HG02981 (cell line): ENCODE measurements around the gene DOCK1.

Experiments
- ATAC-seq: cut with Tn5 transposase; IDR thresholded peaks from one replicate; pipeline ENCODE4 v1.9.1; 2021; ENCODE audit warnings: mild to moderate bottlenecking, moderate library complexity; ENCODE audit not compliant: unreplicated experiment

DOCK1 gene

GRCh38 chr10:127071126-127071525 lies 165.9 kb downstream of the DOCK1 start:
- no peak for ATAC-seq

- ATAC-seq: no peak
Observed at GRCh38 chr10:127073666-127074065, 168.4 kb downstream of the DOCK1 start.

- no peak for ATAC-seq
Observed at GRCh38 chr10:127079392-127079791, 174.2 kb downstream of the DOCK1 start.

GRCh38 chr10:127080317-127080716 lies 175.1 kb downstream of the DOCK1 start:
- no peak for ATAC-seq

DNA sequence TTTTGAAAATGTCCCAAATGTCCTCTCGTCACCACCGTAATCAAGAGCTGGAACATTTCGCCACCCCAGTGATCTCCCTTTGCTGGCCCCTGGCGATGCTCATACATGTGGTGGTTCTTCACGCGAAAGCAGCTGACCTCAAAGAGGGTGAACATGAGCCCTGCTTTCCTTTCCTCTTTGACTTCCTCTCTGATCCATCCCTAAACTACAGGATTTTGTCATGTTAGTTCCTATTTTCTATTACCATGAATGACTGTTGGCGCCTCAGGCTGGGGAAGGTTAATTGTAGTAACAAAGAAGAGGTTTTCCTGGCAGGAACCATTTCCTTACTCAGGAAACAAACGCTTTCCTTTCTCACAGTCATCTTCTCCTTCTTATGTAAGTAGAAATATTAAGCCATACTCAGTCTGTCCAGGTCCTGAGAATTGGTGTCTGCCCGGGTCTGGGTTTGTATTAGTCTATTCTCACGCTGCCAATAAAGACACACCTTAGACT lies 176.7 kb downstream of the DOCK1 start:
- ATAC-seq: no peak

- ATAC-seq: no peak
Observed at GRCh38 chr10:127082651-127083050, 177.4 kb downstream of the DOCK1 start.

- ATAC-seq: no peak
Observed at GRCh38 chr10:127085957-127086356, 180.7 kb downstream of the DOCK1 start.

DNA sequence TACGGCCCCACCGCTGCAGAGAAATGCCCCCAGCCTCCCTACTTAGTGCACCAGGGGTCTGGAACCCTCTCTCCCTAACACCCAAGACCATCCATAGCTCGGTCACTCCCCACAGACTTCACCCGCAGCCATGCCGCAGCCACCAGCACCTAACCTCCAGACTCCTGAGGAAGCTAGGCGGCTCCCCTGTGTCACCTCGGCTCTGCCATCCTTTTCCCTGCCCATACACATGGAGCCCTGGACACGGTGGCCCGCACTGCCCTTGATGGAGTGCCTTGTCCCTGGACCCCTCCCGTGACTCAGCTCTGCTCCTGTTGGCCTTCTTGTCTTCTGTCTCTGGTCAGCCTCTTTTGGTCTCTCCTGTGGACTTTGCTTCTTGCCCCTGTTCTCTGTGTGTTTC lies 183.7 kb downstream of the DOCK1 start:
- no peak for ATAC-seq

DNA sequence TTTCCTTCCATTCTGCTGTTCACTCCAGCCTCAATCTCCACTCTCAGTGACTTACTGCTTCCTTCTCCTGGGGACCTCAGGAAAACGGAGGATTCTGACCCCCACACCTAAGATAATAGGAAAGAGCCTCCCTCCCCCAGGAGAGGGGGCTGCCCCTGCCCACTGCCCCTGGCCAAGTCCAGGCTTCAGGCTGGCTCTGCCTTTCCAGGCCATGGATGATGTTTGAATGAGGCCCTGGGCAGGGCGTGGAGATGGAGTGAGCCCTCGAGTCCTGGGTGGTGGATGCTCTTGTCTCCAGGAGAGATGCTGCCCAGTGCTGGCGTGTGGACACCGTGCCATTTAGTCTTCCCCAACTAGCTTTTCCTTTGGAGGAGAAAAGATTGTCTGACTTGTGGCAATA lies 184.2 kb downstream of the DOCK1 start:
- ATAC-seq: no peak

DNA sequence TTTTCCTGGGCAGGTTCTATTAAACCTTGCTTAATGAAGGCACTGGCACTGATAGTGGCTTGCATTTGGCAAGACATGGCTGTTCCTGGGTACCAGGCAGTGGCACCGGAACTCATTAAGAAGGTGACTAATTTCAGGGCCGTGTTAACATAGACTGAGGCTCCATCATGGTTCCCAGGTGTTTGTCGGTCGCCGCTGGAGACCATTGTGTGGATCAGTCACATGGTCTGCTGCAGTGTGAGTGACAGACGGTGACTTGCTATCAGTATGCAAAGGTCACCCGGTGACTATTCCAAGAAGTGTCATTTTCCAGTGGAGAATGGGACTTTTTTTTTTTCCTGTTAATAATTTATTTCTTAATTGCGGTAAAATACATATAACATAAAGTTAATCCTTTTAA lies 184.9 kb downstream of the DOCK1 start:
- ATAC-seq: no peak

DNA sequence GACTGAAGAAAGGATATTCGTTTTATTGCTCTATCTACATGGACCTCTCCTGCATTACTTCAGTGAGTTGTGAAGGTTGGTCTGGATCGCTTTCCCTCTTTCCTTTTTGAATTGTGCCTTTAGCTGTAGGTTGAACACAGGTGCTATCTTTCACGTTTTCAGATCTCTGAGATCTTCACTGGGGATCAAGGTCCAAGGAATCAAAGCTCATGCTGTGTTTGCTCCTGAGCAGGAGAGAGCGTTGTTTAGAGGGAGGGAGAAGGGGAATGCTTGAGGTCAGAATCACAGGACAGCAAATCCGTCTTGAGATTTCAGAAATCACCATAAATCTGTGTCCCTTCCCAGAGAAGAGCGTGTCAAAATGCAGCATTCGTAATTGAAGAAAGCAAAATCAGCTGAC lies 186.1 kb downstream of the DOCK1 start:
- no peak for ATAC-seq

DNA sequence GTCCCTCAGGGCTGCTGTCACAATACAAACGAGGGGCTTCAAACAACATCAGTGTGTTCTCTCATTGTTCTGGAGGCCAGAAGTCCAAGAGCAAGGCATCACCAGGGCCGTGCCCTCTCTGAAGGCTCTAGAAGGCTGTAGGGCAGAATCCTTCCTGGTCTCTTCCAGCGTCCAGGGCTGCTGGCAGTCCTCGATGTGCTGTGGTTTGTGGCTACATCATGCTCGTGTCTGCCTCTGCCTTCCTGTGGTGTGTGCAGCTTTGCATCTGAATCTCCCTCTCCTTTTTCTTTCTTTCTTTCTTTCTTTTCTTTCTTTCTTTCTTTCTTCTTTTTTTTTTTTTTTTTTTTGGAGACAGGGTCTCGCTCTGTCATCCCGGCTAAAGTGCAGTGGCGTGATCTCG lies 187.7 kb downstream of the DOCK1 start:
- no peak for ATAC-seq

DNA sequence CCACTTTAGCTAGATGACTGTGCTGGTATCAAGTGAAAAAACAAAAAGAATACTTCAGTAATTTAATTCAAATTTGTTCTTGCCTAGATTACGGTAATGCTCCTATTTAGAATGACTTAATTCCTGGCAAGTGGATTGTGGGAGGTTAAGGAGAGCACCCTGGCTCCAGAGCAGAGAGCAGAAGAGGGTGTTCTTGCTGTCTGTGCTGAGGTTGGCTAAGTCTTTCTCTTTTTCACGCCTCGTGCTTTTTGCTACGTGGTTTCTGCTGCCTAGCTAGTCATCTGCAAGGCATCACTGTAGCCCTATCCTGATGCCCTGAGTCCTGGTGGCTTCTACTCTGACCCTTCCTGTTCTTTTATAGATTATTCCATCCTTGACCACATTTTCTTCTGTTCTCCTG lies 189.8 kb downstream of the DOCK1 start:
- ATAC-seq: no peak

GRCh38 chr10:127100983-127101615 lies 195.9 kb downstream of the DOCK1 start:
- ATAC-seq: no peak

DNA sequence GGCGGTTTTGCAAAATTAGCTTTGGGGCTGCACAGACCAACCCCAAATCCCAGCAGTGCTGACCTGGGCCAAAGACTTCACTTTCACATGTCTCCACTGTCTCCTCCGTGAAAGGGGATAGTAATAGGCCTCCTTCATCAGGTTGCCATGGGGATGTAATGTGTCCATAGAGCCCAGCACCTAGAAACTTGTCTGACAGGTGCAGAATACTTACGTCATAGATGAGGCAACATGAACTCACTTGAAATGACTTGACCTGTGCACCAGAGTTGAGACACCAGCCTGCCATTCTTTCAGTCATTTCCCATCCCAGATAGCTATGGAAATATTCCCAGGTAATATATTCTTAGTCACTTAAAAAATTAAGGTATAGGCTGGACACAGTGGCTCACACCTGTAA lies 196.9 kb downstream of the DOCK1 start:
- ATAC-seq: no peak

DNA sequence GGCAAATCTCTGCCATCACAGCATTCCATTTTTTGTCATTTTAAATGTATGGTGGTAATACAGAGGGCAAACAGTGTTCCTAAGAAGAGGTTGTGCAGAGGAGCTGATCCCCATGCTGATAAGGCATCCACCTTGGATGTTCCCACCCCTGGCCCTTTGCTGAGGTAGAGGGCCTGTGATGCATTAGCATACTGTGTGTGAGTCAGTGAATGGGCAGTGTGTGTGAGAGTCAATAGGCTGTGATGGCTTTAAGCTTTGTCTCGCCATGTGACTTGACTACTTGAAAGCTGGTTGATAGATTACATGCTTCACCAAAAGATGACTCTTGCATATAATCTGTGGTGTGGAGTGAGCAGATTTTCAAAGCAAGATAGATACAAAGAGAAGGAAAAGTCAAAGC lies 209.9 kb downstream of the DOCK1 start:
- ATAC-seq: no peak

- ATAC-seq: no peak
Observed at GRCh38 chr10:127117125-127117524, 211.9 kb downstream of the DOCK1 start.

DNA sequence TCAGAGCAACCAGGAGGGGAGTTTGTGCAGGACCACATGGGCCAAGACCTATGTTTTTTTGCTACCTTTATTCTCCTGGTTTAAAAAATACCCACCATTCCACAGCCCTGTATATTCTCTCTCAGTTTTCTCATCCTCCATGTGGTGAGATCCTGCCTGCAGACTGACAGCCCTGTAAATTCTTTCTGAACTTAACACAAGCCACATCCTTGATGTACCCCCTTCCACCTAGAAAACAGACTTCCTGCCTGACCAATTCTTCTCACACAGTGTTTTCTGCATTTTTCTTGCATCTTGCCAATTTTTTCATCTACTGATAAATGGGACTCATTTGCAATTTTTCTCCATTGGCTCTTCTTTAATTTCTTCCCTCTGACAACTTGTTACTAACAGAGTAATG lies 212.8 kb downstream of the DOCK1 start:
- ATAC-seq: no peak

DNA sequence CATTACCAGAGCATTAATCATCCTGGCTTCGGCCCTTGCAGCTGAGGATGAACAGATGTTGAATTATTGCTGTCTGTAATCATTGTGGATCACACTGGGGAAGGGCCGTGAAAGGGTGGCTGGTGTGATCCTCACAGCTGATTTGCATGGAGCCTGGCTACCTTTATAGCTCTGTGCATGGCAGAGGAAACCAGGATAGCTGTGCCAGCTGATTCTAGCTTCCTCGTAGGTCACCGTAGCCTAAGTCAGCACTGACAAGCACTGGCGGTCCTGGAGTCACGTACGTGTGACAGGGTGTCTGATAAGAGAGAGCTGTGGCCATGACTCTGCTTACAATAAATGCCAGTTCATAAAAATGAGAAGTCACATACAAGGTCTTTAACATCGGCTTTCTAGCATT lies 214.7 kb downstream of the DOCK1 start:
- no peak for ATAC-seq

- no peak for ATAC-seq
Observed at GRCh38 chr10:127122831-127123230, 217.6 kb downstream of the DOCK1 start.

GRCh38 chr10:127123626-127124025 lies 218.4 kb downstream of the DOCK1 start:
- no peak for ATAC-seq

DNA sequence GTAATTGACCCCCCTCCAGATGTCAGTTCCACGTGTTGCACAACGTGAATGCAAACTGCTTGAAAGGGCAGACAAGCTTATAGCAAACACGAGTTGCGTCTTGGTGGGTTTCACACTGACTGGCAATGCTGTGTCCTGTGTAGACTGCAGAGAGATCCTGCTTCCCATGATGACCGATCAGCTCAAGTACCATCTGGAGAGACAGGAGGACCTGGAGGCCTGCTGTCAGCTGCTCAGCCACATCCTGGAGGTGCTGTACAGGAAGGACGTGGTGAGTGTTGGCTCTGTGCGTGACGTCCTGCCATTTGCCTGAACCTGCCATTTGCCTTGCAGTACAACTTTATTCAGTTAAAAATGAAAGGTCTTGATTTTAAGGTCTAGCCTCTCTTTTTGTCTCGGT lies 220.1 kb downstream of the DOCK1 start:
- ATAC-seq: no peak

DNA sequence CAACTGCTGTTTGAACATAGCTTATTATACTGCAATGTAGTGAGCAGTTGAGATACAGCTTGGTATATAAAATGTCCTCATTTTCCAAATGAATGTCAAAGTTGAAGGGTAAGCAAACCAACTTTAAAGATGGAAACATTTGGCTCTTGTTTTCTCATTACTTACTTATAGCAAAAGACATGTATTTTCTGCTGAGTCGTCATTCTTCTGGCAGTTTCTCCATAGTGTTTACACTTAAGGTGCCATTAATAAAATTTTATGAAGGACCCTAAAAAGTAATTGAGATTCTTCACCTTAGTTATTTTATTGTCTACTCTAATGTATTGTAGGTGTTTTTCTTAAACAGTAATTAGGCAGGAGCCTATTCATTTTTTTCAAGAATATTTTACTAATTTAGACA lies 222.6 kb downstream of the DOCK1 start:
- no peak for ATAC-seq
